GM19099 (cell line): ENCODE measurements around the gene RPL9.

ENCODE experiments used
- POLR2A ChIP-seq: IDR thresholded peaks from 3 replicates; pipeline ENCODE4 v1.6.1; 2011; ENCODE audit warnings: low read depth; ENCODE audit not compliant: insufficient read length; ENCODE audit errors: extremely low read depth

Gene RPL9

GRCh38 chr4:39458505-39459300 is at the start of gene RPL9, which contains the start of gene LIAS:
RPL9 (minus strand) TSS chr4:39458922; CDS start chr4:39458439, 483 bp downstream.
LIAS (plus strand) TSS chr4:39459056; CDS start chr4:39459118, 62 bp downstream.
- peak; percentile 98 for TF ChIP-seq POLR2A

GRCh38 chr4:39505581-39505980 is 46.9 kb upstream of the RPL9 start:
- TF ChIP-seq POLR2A = no peak

- no peak for TF ChIP-seq POLR2A
Measured at GRCh38 chr4:39504538-39504937, 45.8 kb upstream of the RPL9 start.

DNA sequence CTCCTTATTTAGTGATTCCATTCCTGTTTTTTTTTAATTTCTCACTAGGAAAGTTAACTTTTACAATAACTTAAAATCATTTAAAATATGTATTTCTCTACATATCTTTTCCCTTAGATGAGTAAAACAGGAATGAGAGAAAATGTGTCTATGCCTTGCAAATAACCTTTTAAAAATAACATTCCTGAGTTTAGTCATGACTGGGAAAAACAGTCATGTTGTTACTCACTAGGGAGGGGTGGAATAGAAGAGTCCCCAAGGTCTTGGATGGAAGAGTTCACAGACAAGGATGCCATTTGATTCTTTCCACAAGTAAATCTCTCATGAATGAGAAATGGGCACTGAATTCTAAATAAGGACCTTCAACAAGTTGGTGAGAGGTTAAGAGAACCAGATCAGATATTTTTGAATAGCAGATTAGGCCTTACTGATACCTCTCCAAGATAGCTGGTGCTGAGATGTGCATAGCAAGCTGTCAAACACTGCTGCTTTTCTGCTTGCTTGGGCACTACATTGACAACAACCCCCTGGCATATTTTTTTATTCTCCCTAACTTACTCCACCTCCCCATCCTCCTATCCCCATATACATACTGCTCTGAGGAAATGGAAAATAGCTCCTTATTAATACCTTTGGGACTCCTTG is 43.4 kb upstream of the RPL9 start:
- no peak for TF ChIP-seq POLR2A

DNA sequence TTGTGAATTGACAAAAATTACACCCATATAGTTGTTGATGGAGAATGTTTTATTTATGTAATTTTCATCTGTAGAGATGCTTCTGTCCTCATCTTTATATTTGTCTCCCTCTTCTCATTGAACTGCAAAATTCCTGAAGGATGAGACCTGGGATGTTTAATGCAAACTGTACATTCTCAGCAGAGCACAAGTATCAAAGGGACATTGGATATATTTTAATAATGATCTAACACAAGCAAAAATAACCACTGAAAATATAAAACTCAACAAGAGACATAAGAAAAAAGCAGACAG is 40.0 kb upstream of the RPL9 start:
- no peak for TF ChIP-seq POLR2A

- TF ChIP-seq POLR2A = no peak
Measured at GRCh38 chr4:39497909-39498726, 39.4 kb upstream of the RPL9 start.

DNA sequence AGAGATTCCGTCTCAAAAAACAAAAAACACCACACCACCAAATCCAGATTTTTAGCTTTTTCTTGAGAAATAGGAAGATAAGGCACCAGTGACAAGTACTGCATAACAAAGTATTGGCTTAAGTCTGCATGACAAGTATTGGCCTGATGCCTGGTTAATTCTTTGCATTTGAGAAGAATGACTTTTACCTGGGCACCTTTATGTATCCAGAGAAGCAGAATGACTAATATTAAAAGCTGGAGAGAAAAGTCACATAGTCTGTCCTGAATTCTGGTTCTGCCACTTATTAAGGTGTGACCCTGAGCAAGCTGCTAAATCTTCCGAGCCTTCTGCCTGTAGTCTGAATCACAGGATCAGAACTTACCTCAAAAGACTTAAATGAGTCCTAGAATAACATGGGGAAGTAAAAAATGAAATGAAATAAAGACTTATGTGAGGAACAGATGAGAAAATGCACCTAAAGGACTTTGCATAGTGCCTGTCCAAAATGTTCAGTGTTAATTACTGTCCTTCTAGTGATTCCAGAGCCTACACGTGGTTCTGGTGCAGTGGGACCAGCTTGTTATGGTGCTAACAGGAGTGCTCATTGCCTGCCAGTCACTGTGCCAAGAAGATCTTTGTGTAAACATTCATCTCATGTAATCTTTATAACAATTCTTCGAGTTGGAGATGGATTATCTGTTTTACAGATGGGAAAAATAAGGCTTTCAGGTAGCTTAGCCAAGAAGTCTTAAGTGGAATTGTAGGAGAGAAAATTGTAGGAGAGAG is 36.9 kb upstream of the RPL9 start:
- no peak for TF ChIP-seq POLR2A

DNA sequence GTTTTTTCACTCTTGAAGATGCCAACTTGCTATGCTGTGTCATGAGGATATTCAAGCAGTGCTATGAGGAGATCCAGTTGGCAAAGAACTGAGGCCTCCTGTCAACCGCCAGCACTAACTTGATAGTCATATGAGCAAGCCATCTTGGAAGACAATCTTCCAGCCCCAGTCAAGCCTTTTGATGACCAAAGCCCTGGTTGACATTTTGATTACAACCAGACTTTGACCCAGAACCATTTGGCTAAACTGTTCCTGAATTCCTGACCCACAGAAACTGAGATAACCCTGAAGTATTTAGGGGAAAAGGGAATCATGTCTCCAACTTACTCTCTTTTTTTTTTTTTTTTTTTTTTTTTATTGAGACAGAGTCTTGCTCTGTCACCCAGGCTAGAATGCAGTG is 35.6 kb upstream of the RPL9 start:
- TF ChIP-seq POLR2A = no peak

GRCh38 chr4:39490322-39490721 is 31.6 kb upstream of the RPL9 start:
- no peak for TF ChIP-seq POLR2A

GRCh38 chr4:39486221-39486804 is 27.6 kb upstream of the RPL9 start:
- TF ChIP-seq POLR2A = no peak

GRCh38 chr4:39484582-39485272 is 26.0 kb upstream of the RPL9 start:
- no peak for TF ChIP-seq POLR2A

GRCh38 chr4:39480902-39481695 is 22.4 kb upstream of the RPL9 start:
- TF ChIP-seq POLR2A = no peak

GRCh38 chr4:39480251-39480650 is 21.5 kb upstream of the RPL9 start:
- no peak for TF ChIP-seq POLR2A
